ENCODE results near the gene MARCHF10. TPM values are rescaled to one million over a fixed set of nuclear protein-coding genes. Genes with fewer than 3 reads are reported as not detected.

The MARCHF10 gene
- total and polyA plus RNA-seq, 2 of the 4 experiments (the other 2 are of a cell fraction), result 0.18 to 0.74 TPM

- no peak overlapping the region; the same call in 1 of the 2 replicates for H2AK5ac ChIP-seq (ENCODE audit: low read depth, low read length)
- no peak overlapping the region for H3K27ac ChIP-seq (ENCODE audit: insufficient read depth, low read length)
- H3K4me3 ChIP-seq (ENCODE audit: insufficient read depth, low read depth, low read length), result no peak overlapping the region
- ChIA-PET POLR2A (ENCODE audit: unreplicated experiment) (interaction anchor here (0.6 kb wide), 1 partner anchor 12 kb away, joined by 3 read pairs; no protein-coding TSS in a partner anchor), CTCF (interaction anchor here (0.7 kb wide), 1 partner anchor 27 kb away, joined by 3 read pairs; no protein-coding TSS in a partner anchor)
- H3K79me1 ChIP-seq (ENCODE audit: low read depth in 1 of 2, low read length in 2 of 2), result no peaks in the 10 kb centered on the region; a peak in 1 of 4 replicates
- H3K4me2 ChIP-seq (ENCODE audit: low read depth, low read length), result no peak overlapping the region
- no peak overlapping the region for H3K56ac ChIP-seq (ENCODE audit: extremely low read depth, insufficient read depth, low read length)
- no peak overlapping the region for H3K14ac ChIP-seq (replicated peaks; ENCODE audit: low read depth, low read length)
- peak overlapping the region; percentile 7 for H2AFZ ChIP-seq (replicated peaks; ENCODE audit: low read length, poor library complexity)
- no peaks in the 10 kb centered on the region for H3K9me3 ChIP-seq (ENCODE audit: control insufficient read depth, insufficient read depth, low read length)
- H4K5ac ChIP-seq (ENCODE audit: low read depth, low read length), result no peak overlapping the region
- 80% methylated on average over 1 of the region's 6 CpGs; no CpG with 5 or more reads in 1 of the 2 experiments for WGBS, 2 experiments (ENCODE audit: extremely low coverage in 2 of 2, insufficient read length in 1 of 2)
- H3K4me1 ChIP-seq (ENCODE audit: control insufficient read depth, insufficient read depth, low read length), result peaks cover 5% of the 10 kb centered on the region
- peaks cover 3% of the 10 kb centered on the region for H3K9me1 ChIP-seq (ENCODE audit: insufficient read depth, low read length)
- H3K23ac ChIP-seq (ENCODE audit: low read depth, low read length), result no peak overlapping the region
- DNase-seq (no peak), ATAC-seq (ENCODE audit: low read depth) (no peak)
- no peak overlapping the region for H2BK20ac ChIP-seq (ENCODE audit: low read depth, low read length)
- TF ChIP-seq BHLHE40 (IDR thresholded peaks at IDR 0.05; ENCODE audit: low read depth, low read length), result no peak
- H3K9ac ChIP-seq (ENCODE audit: low read depth, low read length), result no peak overlapping the region
- in situ Hi-C loops (cut with MboI; ENCODE audit: low sequenced_read_pairs), result no loop called here
- H4K91ac ChIP-seq (ENCODE audit: insufficient read depth, low read depth, low read length), result no peak overlapping the region
- H3K36me3 ChIP-seq (ENCODE audit: control insufficient read depth, insufficient read depth, low read length), result no peaks in the 10 kb centered on the region
- H3K27me3 ChIP-seq (ENCODE audit: control insufficient read depth, insufficient read depth, low read length), result no peaks in the 10 kb centered on the region
- no peak overlapping the region for H4K8ac ChIP-seq (ENCODE audit: low read depth in 2 of 2, low read length in 2 of 2)
- H2BK5ac ChIP-seq (ENCODE audit: low read depth, low read length, poor library complexity, severe bottlenecking), result no peak overlapping the region
- intact Hi-C loops (cut with micrococcal nuclease), result no loop called here
- dilution Hi-C loops (cut with HindIII; ENCODE audit: low sequenced_read_pairs, unreplicated experiment), result no loop called here
- H3K18ac ChIP-seq (ENCODE audit: low read depth, low read length), result no peak overlapping the region
- H2BK120ac ChIP-seq (ENCODE audit: low read depth, low read length), result no peak overlapping the region
- H2BK15ac ChIP-seq (ENCODE audit: low read depth, low read length), result no peak overlapping the region
- H2AK9ac ChIP-seq (replicated peaks; ENCODE audit: low read depth, low read length, poor library complexity), result no peak overlapping the region
- no TSS peak for BruUV-seq (replicated peaks)
- no peak overlapping the region for H3K4ac ChIP-seq (ENCODE audit: low read depth, low read length)
- no peaks in the 10 kb centered on the region for H4K20me1 ChIP-seq (ENCODE audit: insufficient read depth, low read length)
Observed at GRCh38 chr17:62727916-62728672, 80.0 kb downstream of the MARCHF10 start.

All from IMR-90 (cell line).